Suprapubic skin (tissue), 4 donors: Measurements from ENCODE around the gene ANKRD39.

Source experiments
- EP300 ChIP-seq: sonication (generic); formaldehyde crosslinking; IDR thresholded peaks from one replicate; pipeline ENCODE4 v1.6.1; 2017; ENCODE audit warnings: antibody characterized with exemption
- POLR2A ChIP-seq, 2 donors: fragments of 450-650 bp; IDR thresholded peaks; one replicate each; pipeline ENCODE4 v1.6.1; 2017; ENCODE audit warnings: antibody characterized with exemption in 2 of 2, mild to moderate bottlenecking in 2 of 2, moderate library complexity in 2 of 2
- POLR2AphosphoS5 ChIP-seq, 3 donors: sonication (generic); formaldehyde crosslinking; IDR thresholded peaks; one replicate each; pipeline ENCODE4 v1.6.1; 2017; ENCODE audit warnings: antibody characterized with exemption in 3 of 3
- TF ChIP-seq, protein P1 (sequence below), 2 donors: fragments of 200-600 bp in 1 of 2; fragments of 450-650 bp in 1 of 2; sonication (generic) in 1 of 2; IDR thresholded peaks; one replicate each; pipeline ENCODE4 v1.5.1; 2016 to 2019; ENCODE audit warnings: antibody characterized with exemption in 2 of 2, mild to moderate bottlenecking in 1 of 2, moderate library complexity in 1 of 2

DNA sequence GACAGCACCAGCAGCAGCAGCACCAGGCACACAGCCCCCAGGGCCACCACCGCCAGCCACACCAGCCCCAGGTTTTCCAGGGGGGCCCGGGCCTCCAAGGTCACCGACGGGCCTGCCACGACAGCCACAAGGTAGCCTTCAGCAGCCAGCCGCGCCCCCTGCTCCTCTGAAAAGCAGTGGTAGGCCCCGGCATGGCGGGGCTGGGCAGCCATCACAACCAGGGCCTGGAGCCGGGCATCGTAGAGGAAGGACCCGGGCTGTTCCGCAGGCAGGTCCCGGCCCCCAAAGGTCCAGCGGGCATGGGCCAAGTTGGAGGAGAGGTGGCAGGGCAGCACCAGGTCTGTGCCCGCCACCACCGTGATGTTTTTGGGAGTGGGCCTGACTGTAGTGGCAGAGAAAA lies 3.3 kb upstream of the ANKRD39 start:
- TF ChIP-seq POLR2A (IDR thresholded peaks at IDR 0.05) (no peak), POLR2AphosphoS5 (IDR thresholded peaks at IDR 0.05) (no peak), EP300 (no peak)
- TF ChIP-seq, protein P1, sequence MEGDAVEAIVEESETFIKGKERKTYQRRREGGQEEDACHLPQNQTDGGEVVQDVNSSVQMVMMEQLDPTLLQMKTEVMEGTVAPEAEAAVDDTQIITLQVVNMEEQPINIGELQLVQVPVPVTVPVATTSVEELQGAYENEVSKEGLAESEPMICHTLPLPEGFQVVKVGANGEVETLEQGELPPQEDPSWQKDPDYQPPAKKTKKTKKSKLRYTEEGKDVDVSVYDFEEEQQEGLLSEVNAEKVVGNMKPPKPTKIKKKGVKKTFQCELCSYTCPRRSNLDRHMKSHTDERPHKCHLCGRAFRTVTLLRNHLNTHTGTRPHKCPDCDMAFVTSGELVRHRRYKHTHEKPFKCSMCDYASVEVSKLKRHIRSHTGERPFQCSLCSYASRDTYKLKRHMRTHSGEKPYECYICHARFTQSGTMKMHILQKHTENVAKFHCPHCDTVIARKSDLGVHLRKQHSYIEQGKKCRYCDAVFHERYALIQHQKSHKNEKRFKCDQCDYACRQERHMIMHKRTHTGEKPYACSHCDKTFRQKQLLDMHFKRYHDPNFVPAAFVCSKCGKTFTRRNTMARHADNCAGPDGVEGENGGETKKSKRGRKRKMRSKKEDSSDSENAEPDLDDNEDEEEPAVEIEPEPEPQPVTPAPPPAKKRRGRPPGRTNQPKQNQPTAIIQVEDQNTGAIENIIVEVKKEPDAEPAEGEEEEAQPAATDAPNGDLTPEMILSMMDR (IDR thresholded peaks at IDR 0.05) = no peak
